Measurements from ENCODE around the gene PCSK6.
"Not testable (repeated sequence)": the region's sequence is repeated elsewhere in the genome, so short reads cannot be mapped to it uniquely, and the experiment has no call there.

PCSK6 gene

GRCh38 chr15:101431301-101431700, 58.2 kb downstream of the PCSK6 start:
- no peak for DNase-seq (ENCODE audit: low spot score)

DNA sequence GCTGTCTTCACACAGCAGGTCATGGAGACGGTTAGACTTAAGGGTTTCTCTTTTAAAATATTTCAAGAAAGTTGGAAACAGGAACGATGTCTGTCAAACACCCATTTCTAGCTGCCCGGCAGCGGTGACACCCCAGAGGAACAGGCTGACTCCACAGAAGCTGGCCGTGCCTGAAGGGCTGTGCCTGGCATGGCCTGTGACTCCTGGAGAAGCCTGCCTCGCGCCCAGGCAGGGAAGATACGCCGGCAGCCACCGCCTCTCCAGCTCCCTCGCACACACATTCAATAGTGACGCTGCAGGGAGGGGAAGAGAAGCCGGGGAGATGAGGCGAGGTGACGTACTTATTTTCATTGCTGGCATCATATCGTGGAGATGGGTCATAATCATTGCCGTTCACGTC, 59.9 kb downstream of the PCSK6 start:
- DNase-seq (ENCODE audit: low spot score): no peak

DNA sequence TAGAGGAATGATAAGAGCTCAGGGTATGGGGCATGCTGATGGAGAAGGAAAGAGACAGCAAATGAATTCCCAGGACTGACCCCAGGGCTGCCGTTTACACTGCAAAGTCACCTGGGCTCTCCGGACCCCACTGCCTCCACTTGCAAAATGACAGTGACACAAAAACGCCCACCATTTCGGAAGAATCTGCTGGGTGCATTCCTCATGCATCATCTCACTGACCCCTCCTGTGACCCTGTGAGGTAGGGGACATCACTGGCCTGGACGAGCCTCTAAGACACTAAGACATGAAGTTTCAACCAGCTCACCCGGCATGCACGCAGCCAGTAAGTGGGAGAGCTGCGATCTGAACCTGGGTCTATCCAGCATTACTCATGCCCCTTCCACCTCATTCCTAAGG, 60.3 kb downstream of the PCSK6 start:
- no peak for DNase-seq (ENCODE audit: low spot score)

- DNase-seq (ENCODE audit: low spot score): no peak
These were observed 60.7 kb downstream of the PCSK6 start for GRCh38 chr15:101428758-101429157.

DNA sequence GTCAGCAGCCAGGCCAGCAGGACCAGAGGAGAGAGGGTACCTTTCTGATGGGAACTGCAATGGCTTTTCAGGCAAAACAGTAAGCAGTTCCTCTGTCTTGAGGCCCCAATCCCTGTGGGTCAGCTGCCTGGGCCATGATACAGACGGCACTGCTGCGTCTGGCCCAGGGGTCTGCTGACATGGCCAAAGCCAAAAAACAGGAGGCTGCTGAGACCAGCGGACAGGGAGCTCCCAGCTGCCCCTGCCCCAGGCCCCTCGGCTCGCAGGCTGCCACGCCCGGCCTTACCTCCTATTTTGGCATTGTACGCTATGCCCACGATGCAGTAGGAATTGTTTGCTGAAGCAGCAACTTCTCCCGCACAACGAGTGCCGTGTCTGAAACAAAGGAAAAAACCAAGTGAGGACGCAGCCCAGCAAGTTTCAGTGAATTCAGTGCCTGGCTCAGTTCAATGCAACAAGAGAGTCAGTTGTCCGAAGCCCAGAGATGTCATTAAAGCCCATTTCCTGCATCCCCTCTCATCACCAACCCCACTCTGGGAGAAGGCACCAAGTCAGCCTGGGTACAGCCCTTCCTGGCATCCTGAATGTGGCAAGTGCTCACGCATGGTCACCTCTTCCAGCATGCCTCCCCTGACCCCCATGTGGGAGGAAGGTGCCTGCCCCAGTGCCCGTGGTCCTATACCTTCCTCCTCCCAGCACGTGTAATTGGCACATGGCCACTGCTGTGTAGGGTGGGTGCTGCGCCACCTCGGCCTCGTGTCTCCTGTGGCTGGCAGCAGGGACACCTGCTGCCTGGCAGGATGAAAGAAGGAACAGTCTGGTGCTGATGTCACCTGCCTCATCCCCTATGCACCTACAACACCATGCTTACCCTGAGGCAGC, 61.7 kb downstream of the PCSK6 start:
- peak; percentile 71 for DNase-seq (ENCODE audit: low spot score)

DNA sequence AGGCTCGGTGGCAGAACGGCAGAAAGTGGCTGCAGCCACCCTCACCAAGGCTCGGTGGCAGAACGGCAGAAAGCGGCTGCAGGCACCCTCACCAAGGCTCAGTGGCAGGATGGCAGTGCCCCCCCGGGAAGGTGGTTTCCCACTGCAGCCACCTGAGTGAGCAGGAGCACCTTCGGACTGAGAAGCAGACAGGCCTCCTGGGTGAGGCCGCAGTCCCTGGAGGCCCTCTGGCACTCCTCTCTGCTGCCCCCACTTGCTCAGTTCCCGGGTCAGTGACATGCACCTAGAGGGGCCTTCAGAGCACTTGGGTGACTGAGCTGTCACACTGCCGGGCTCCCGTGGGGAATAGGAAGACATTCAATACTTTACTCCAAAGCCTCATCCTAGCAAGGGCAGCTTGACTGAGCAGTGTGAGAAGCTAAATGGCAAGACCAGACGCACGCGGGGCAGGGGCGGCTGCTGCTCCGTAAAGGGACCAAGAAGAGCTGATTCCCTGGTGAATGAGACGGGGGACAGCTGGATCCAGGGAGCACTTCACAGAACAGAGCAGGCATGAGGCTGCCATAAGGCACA, 62.7 kb downstream of the PCSK6 start:
- DNase-seq (ENCODE audit: low spot score): no peak

GRCh38 chr15:101425787-101426365, 63.6 kb downstream of the PCSK6 start:
- no peak for DNase-seq (ENCODE audit: low spot score)

DNA sequence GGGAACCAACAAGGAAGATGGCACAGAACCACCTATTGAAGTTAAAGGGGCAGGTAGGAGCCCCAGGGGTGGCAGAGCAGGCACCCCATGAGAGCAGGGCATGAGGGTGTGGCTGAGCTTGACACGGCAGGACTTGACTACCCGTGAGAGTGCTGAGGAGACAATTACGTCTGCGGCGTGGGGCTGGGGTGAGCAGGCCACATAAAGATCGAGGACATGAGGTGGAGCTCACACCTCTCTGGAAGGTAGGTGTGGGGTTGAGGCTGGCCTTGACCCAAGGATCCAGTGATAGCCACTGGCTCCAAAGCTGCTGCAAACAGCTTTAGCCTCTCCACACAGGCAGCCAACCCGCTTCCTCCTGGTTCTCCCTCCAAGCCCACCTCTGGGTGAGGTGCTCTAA, 64.5 kb downstream of the PCSK6 start:
- DNase-seq (ENCODE audit: low spot score): no peak

DNA sequence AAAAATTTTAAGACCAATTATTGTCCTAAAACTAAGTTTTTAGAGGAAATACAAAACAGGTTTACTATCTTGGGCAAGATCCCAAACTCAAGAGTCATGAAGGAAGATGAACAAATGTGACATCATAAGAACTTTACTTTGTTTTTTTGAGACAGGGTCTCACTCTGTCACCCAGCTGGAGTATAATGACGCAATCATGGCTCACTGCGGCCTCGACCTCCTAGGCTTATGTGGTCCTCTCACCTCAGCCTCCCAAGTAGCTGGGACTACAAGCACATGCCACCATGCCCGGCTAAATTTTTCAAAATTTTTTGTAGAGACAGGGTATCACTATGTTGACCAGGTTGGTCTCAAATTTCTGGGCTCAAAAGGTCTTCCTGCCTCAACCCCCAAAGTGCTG, 69.3 kb downstream of the PCSK6 start:
- no peak for DNase-seq (ENCODE audit: low spot score)

DNA sequence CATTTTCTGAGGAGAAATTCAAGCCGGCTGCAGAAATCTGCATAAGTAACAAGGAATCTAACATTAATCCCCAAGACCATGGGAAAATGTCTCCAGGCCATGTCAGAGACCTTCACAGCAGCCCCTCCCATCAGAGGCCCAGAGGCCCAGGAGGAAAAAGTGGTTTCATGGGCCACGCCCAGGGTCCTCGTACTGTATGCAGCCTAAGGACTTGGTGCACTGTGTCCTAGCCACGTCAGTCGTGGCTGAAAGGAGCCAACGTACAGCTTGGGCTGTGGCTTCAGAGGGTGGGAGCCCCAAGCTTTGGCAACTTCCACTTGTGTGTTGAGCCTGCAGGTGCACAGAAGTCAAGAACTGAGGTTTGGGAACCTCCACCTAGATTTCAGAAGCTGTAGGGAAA, 73.0 kb downstream of the PCSK6 start:
- DNase-seq (ENCODE audit: low spot score): not testable (repeated sequence)

GRCh38 chr15:101413239-101413638, 76.3 kb downstream of the PCSK6 start:
- DNase-seq (ENCODE audit: low spot score): no peak

GRCh38 chr15:101411581-101411980, 77.9 kb downstream of the PCSK6 start:
- DNase-seq (ENCODE audit: low spot score): no peak

- DNase-seq (ENCODE audit: low spot score): no peak
These were observed 78.4 kb downstream of the PCSK6 start for GRCh38 chr15:101411085-101411484.

DNA sequence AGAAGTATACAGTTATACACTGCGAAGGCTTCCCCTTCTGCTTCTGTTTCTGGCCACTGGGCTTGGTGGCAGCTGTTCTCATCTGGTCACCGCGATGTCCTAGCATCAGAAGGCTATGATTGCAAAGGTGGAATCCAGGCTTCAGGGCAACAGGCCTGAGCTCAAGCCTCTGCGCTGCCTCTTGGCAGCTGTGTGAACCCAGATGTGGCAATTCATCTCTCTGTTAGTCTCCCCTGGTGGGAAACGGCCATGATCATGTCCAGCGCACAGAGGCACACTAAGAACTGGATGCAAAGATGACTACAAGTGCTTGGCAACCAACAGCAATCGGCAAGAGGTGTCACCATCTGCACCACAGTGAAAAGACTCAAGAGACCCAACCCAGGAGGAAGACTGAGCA, 78.9 kb downstream of the PCSK6 start:
- DNase-seq (ENCODE audit: low spot score): no peak

DNA sequence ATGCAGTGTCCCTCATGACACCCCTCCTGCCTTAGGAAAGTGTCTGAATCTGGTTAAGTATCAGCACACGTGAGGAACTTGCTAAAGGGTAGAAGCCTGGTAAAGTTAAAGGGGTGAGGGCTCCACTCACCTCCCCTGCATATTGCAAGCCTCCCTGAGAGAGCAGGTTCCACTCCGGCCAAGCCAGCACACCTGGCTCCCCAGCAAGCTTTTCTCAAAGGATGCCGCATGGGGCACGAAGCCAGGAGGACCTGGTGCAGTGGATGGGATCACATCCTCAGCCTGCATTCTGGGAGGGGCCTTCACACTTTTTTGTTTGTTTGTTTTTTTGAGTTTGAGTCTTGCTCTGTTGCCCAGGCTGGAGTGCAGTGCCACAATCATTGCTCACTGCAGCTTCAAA, 79.9 kb downstream of the PCSK6 start:
- no peak for DNase-seq (ENCODE audit: low spot score)

DNA sequence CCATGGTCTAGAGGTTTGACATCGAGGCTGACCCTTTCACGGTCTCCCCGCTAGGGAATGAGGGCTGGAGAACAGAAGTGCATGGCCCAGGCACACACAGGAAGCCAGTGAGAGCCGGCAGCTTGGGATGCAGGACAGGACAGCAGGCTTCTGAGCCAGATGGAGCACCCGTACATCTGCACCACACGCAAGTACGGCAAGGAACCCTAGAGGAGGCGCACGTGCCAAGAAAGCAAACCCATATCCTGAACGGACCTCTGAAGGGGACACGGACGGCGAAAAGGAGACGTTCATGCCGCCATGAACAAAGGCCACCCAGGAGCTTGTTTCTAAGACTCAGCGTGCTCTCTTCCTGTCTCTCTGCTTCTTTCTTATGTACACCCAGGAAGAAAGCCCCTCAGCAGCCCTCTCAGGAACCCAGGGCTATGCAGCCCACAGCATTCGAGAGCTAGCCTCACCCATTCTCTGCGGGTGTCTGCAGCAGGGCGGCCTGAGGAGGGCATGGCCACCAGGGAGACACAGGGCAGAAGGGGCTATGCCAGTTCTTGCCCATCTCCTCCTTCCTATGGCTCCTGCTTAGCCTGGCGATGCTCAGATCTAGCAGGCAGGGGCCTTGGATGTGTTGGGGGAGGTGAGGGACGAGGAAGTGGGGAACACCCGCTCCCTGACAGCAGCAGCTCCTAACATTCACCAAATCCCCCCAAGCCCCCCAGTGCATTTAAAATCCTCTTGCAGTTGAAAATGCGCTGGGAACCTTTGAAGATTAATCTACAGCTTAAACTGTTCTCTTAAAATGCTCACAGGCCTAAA, 81.3 kb downstream of the PCSK6 start:
- DNase-seq (ENCODE audit: low spot score): no peak

DNA sequence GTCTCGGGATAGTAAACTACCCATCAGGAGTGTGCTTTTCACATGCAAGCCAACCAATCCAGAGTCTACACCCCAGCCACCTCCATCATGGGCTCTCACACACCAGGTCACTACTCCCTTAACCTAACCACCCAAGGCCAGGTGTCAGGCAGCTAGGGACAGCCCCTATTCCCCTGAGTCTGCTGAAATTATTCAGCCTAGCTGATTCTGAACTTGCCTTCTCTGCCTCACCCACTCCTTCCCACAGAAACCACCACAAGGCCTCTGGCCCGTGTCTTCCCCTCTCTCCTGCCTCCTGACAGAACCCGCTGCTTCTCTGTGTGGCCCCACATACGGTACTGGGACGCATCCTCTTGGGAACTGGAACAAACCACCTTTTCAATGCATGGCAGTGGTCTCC, 82.1 kb downstream of the PCSK6 start:
- DNase-seq (ENCODE audit: low spot score): no peak

DNA sequence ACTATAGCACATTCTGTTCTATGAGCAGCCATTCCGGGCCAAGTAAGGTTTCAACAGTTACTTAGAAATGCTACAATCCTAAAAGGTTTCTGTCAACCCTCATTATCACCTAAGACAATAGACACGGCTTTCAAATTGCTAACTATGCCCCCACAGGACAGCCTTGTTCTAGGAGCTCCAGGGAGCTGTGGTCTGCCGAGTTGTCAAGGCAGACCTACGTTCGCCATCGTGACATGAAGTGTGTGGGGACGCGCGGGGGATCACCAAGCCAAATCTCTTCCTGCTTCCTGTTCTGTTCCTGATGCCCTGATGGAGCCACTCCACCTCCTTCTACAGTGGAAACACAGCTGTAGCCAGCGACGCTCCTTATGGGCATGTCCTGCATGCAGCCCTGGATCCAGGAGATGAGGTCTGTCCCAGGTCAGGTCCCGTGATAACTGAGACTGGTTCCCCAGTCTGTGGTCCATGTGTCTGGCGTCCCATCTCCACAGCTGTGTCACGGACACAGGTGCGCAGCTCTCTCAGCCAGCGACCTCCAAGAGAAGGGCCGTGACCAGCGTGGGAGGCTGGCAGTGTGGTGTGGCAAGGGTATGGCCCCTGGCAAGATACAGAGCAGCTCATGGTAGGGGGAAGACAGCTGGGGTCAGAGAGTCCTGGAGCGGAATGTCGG, 82.8 kb downstream of the PCSK6 start:
- no peak for DNase-seq (ENCODE audit: low spot score)

- no peak for DNase-seq (ENCODE audit: low spot score)
These were observed 83.5 kb downstream of the PCSK6 start for GRCh38 chr15:101406036-101406435.

DNA sequence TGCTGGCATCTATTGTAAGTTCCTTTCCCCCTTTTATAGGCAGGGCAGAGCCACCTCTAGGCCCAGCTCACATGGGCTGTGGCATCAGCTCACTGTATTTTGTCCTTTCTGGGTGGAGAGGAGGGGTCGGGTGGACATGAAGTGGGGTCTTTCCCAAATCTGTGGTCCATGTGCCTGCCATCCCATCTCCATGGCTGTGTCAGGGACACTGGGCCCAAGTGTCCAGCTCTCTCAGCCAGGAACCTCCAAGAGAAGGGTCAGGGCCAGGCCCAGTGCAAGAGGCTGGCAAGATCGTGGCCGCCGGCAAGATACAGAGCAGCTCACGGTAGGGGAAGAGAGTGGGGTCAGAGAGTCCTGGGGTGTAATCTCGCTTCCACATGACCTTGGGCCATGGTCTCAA, 85.3 kb downstream of the PCSK6 start:
- DNase-seq (ENCODE audit: low spot score): no peak

DNA sequence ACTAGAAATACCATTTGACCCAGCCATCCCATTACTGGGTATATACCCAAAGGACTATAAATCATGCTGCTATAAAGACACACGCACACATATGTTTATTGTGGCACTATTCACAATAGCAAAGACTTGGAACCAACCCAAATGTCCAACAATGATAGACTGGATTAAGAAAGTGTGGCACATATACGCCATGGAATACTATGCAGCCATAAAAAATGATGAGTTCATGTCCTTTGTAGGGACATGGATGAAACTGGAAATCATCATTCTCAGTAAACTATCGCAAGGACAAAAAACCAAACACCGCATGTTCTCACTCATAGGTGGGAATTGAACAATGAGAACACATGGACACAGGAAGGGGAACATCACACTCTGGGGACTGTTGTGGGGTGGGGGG, 86.6 kb downstream of the PCSK6 start:
- DNase-seq (ENCODE audit: low spot score): not testable (repeated sequence)

DNA sequence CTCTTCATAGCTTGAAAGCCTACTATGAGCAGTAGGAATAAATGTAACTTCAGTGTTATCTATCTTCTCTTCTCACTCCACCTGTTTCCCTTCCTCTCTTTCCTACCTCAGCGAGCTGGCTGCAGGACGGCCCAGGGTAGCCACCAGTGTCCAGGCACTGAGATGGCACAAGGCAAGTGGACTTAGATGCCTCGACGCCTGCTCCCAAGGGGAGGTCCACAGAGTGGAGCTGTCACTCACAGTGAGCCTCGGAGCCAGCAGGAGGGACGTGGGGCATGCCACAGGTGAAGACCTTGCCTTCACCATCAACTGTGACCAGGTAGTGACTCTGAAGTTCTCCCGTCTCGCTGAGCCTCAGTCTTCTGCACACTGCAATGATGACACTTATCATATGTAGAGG, 88.2 kb downstream of the PCSK6 start:
- DNase-seq (ENCODE audit: low spot score): no peak
